Hematopoietic multipotent progenitor cell treated with erythropoietin and hydrocortisone succinate and interleukin-3 and kit ligand, for 15 days (in vitro differentiated cells): Measurements from ENCODE around the gene NPFFR1.
A peak's percentile ranks its signal among the peaks of the same experiment; 100 is the strongest.
"Not testable (repeated sequence)": the region's sequence is repeated elsewhere in the genome, so short reads cannot be mapped to it uniquely, and the experiment has no call there.

ENCODE experiments used
- DNase-seq: peaks from one replicate; pipeline ENCODE4 v3.0.0-alpha.2; 2015; ENCODE audit warnings: low spot score

Gene NPFFR1

GRCh38 chr10:70285476-70285831 is 1.6 kb upstream of the NPFFR1 start:
- no peak for DNase-seq

GRCh38 chr10:70284542-70285475 is 1.0 kb upstream of the NPFFR1 start:
- DNase-seq, result no peak

- no peak for DNase-seq
These were observed 746 bp downstream of the NPFFR1 start for GRCh38 chr10:70283071-70283444.

- no peak for DNase-seq
These were observed 2.2 kb downstream of the NPFFR1 start for GRCh38 chr10:70281609-70282008.

- no peak for DNase-seq
These were observed 3.7 kb downstream of the NPFFR1 start for GRCh38 chr10:70280099-70280498.

GRCh38 chr10:70277396-70278030 is 6.3 kb downstream of the NPFFR1 start:
- DNase-seq, result no peak

- no peak for DNase-seq
These were observed 9.2 kb downstream of the NPFFR1 start for GRCh38 chr10:70274643-70275042.

- DNase-seq, result no peak
These were observed 10.9 kb downstream of the NPFFR1 start for GRCh38 chr10:70272925-70273316.

- DNase-seq, result no peak
These were observed 11.5 kb downstream of the NPFFR1 start for GRCh38 chr10:70271996-70272924.

- DNase-seq, result no peak
These were observed 12.9 kb downstream of the NPFFR1 start for GRCh38 chr10:70270952-70271351.

- no peak for DNase-seq
These were observed 14.1 kb downstream of the NPFFR1 start for GRCh38 chr10:70269741-70270140.

- DNase-seq, result no peak
These were observed 15.4 kb downstream of the NPFFR1 start for GRCh38 chr10:70268376-70268775.

- peak; percentile 17 for DNase-seq
These were observed 16.5 kb downstream of the NPFFR1 start for GRCh38 chr10:70267161-70267933.

GRCh38 chr10:70266701-70267100 is 17.1 kb downstream of the NPFFR1 start:
- no peak for DNase-seq

GRCh38 chr10:70266056-70266455 is 17.7 kb downstream of the NPFFR1 start:
- no peak for DNase-seq

- no peak for DNase-seq
These were observed 18.6 kb downstream of the NPFFR1 start for GRCh38 chr10:70265032-70265689.

- DNase-seq, result no peak
These were observed 23.1 kb downstream of the NPFFR1 start for GRCh38 chr10:70260734-70261133.

GRCh38 chr10:70260259-70260658 is 23.5 kb downstream of the NPFFR1 start:
- DNase-seq, result no peak

- DNase-seq, result no peak
These were observed 25.6 kb downstream of the NPFFR1 start for GRCh38 chr10:70258216-70258615.

- not testable (repeated sequence) for DNase-seq
These were observed 26.0 kb downstream of the NPFFR1 start for GRCh38 chr10:70257816-70258215.

- DNase-seq, result no peak
These were observed 27.3 kb downstream of the NPFFR1 start for GRCh38 chr10:70256463-70256862.
